ENCODE data around the gene MRPL38. TPM values are rescaled to one million over a fixed set of nuclear protein-coding genes. Genes with fewer than 3 reads are reported as not detected.

The MRPL38 gene
- total and polyA plus RNA-seq, 4 donors = 23.0 to 63.9 (median 50.5) TPM

DNA sequence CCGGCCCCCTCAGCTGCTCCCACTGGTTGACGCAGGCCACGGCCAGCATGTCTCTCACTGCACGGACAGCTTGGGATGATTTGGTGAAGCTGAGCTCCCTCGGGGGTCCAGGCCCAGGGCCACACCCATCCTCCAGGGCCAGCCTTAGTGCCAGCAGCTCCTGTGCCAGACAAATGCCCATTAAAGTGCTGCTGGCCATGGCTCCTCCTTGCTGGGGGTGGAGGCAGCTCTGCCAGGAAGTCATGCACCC lies 28.8 kb downstream of the MRPL38 start:
- Histone ChIP-seq H3K27me3 (ENCODE audit: control insufficient read depth in 4 of 4, insufficient read depth in 4 of 4, low read length in 3 of 4) (no peaks in the 10 kb centered on the region), H3K27ac (ENCODE audit: low read depth in 1 of 2, low read length in 2 of 2) (peak overlapping the region; percentile 80 to 95), H3K4me1 (ENCODE audit: control insufficient read depth in 4 of 4, insufficient read depth in 4 of 4, low read length in 3 of 4) (peaks cover 12 to 39% (median 23%) of the 10 kb centered on the region in 4 donors), H3K4me3 (ENCODE audit: low read depth in 1 of 3, low read length in 3 of 3) (peak overlapping the region in 2 of 3 donors; percentile 2 to 69), H3K9me3 (ENCODE audit: control insufficient read depth in 4 of 4, low read length in 3 of 4) (no peaks in the 10 kb centered on the region), H3K9ac (ENCODE audit: low read depth in 1 of 2, low read length in 2 of 2) (no peak overlapping the region), H3K36me3 (ENCODE audit: control insufficient read depth in 4 of 4, insufficient read depth in 3 of 4, low read depth in 1 of 4, low read length in 3 of 4) (peaks cover 0 to 7% (median 3%) of the 10 kb centered on the region in 4 donors)
- TF ChIP-seq JUND (IDR thresholded peaks at IDR 0.05) = no peak
- TF ChIP-seq, protein P1, sequence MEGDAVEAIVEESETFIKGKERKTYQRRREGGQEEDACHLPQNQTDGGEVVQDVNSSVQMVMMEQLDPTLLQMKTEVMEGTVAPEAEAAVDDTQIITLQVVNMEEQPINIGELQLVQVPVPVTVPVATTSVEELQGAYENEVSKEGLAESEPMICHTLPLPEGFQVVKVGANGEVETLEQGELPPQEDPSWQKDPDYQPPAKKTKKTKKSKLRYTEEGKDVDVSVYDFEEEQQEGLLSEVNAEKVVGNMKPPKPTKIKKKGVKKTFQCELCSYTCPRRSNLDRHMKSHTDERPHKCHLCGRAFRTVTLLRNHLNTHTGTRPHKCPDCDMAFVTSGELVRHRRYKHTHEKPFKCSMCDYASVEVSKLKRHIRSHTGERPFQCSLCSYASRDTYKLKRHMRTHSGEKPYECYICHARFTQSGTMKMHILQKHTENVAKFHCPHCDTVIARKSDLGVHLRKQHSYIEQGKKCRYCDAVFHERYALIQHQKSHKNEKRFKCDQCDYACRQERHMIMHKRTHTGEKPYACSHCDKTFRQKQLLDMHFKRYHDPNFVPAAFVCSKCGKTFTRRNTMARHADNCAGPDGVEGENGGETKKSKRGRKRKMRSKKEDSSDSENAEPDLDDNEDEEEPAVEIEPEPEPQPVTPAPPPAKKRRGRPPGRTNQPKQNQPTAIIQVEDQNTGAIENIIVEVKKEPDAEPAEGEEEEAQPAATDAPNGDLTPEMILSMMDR (IDR thresholded peaks at IDR 0.05; ENCODE audit: low read depth, low read length, missing input control) = no peak
- no peak for TF ChIP-seq FOXA1 (IDR thresholded peaks at IDR 0.05)
- no peak for TF ChIP-seq HNF4G (IDR thresholded peaks at IDR 0.05)
- TF ChIP-seq SP1 (IDR thresholded peaks at IDR 0.05) = no peak
- TF ChIP-seq GABPA (IDR thresholded peaks at IDR 0.05 in 1 of 2, conservative IDR thresholded peaks at IDR 0.05 in 1 of 2) = no peak
- TF ChIP-seq TAF1 (conservative IDR thresholded peaks at IDR 0.05) = no peak
- TF ChIP-seq, protein P2, sequence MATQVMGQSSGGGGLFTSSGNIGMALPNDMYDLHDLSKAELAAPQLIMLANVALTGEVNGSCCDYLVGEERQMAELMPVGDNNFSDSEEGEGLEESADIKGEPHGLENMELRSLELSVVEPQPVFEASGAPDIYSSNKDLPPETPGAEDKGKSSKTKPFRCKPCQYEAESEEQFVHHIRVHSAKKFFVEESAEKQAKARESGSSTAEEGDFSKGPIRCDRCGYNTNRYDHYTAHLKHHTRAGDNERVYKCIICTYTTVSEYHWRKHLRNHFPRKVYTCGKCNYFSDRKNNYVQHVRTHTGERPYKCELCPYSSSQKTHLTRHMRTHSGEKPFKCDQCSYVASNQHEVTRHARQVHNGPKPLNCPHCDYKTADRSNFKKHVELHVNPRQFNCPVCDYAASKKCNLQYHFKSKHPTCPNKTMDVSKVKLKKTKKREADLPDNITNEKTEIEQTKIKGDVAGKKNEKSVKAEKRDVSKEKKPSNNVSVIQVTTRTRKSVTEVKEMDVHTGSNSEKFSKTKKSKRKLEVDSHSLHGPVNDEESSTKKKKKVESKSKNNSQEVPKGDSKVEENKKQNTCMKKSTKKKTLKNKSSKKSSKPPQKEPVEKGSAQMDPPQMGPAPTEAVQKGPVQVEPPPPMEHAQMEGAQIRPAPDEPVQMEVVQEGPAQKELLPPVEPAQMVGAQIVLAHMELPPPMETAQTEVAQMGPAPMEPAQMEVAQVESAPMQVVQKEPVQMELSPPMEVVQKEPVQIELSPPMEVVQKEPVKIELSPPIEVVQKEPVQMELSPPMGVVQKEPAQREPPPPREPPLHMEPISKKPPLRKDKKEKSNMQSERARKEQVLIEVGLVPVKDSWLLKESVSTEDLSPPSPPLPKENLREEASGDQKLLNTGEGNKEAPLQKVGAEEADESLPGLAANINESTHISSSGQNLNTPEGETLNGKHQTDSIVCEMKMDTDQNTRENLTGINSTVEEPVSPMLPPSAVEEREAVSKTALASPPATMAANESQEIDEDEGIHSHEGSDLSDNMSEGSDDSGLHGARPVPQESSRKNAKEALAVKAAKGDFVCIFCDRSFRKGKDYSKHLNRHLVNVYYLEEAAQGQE (IDR thresholded peaks at IDR 0.05) = no peak
- TF ChIP-seq EGR1 (IDR thresholded peaks at IDR 0.05; ENCODE audit: low read depth in 2 of 2) = no peak
- no peak for TF ChIP-seq RXRA (IDR thresholded peaks at IDR 0.05)
- no peak for TF ChIP-seq RAD21 (IDR thresholded peaks at IDR 0.05)
- TF ChIP-seq NR2F2 (IDR thresholded peaks at IDR 0.05) = no peak
- WGBS = 68% methylated on average over 5 of the region's 5 CpGs
- DNase-seq (ENCODE audit: low spot score) = no peak

- Histone ChIP-seq H3K9me3 (ENCODE audit: control insufficient read depth in 4 of 4, low read length in 3 of 4) (no peaks in the 10 kb centered on the region), H3K9ac (ENCODE audit: low read depth in 1 of 2, low read length in 2 of 2) (no peak overlapping the region), H3K27me3 (ENCODE audit: control insufficient read depth in 4 of 4, insufficient read depth in 4 of 4, low read length in 3 of 4) (no peaks in the 10 kb centered on the region), H3K4me3 (ENCODE audit: low read depth in 1 of 3, low read length in 3 of 3) (no peak overlapping the region), H3K27ac (ENCODE audit: low read depth in 1 of 2, low read length in 2 of 2) (peak overlapping the region; percentile 80 to 95), H3K36me3 (ENCODE audit: control insufficient read depth in 4 of 4, insufficient read depth in 3 of 4, low read depth in 1 of 4, low read length in 3 of 4) (peaks cover 0 to 7% (median 3%) of the 10 kb centered on the region in 4 donors), H3K4me1 (ENCODE audit: control insufficient read depth in 4 of 4, insufficient read depth in 4 of 4, low read length in 3 of 4) (peaks cover 12 to 39% (median 23%) of the 10 kb centered on the region in 4 donors)
- 80% methylated on average over 18 of the region's 18 CpGs for WGBS
- no peak for TF ChIP-seq ATF3 (IDR thresholded peaks at IDR 0.05)
- TF ChIP-seq, protein P1 (IDR thresholded peaks at IDR 0.05; ENCODE audit: low read depth, low read length, missing input control) = no peak
- no peak for TF ChIP-seq EGR1 (IDR thresholded peaks at IDR 0.05; ENCODE audit: low read depth in 2 of 2)
- TF ChIP-seq HNF4A (conservative IDR thresholded peaks at IDR 0.05) = no peak
- no peak for TF ChIP-seq GABPA (IDR thresholded peaks at IDR 0.05 in 1 of 2, conservative IDR thresholded peaks at IDR 0.05 in 1 of 2)
- no peak for TF ChIP-seq FOXA2 (IDR thresholded peaks at IDR 0.05)
- TF ChIP-seq FOXA1 (IDR thresholded peaks at IDR 0.05) = no peak
- TF ChIP-seq YY1 (IDR thresholded peaks at IDR 0.05) = no peak
- TF ChIP-seq JUND (IDR thresholded peaks at IDR 0.05) = no peak
- TF ChIP-seq, protein P2 (IDR thresholded peaks at IDR 0.05) = no peak
- no peak for DNase-seq (ENCODE audit: low spot score)
Observed at GRCh38 chr17:75875182-75875939, 29.3 kb downstream of the MRPL38 start.
